ENCODE data around the gene GTF2F1.

Gene GTF2F1

DNA sequence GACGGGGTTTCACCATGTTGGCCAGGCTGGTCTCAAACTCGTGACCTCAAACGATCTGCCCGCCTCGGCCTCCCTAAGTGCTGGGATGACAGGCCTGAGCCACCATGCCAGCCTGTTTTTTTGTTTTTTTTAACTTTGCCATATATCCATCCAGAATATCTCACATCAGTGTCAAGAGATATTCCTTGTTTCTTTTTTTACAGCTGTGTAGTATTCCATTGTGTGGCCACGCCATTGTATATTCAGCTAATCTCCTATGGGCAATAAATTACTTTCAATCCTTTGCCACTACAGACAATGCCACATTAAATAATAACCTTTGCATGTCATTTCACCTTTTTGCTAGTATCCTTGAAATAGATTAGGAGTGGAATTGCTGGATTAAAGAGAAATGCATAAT, 16.4 kb upstream of the GTF2F1 start:
- no CpG with 5 or more reads among the region's 6 CpGs for WGBS (ENCODE audit: extremely low coverage, insufficient coverage, insufficient read length)
- Histone ChIP-seq H3K4me3 (ENCODE audit: low read depth, low read length) (no peak overlapping the region), H3K4me2 (ENCODE audit: low read length) (no peak overlapping the region)

DNA sequence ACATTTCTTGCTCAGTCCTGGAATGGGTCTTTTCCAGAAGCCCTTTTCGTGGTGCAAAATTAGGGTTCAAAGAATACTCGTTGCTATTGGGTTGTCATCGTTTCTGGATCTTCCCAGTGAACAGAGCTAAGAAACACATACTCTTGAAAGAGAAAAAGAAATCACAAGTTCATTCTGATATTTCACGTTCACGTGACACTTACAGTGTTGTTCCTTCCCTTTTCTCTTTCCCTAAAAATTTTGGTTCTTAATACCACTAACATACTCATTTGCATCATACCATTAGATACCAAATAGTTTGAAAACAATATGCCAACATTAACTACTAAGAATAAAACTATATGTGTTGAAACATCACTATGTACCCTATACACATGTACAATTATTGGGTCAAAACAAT, 13.4 kb upstream of the GTF2F1 start:
- Histone ChIP-seq H3K4me1 (ENCODE audit: control insufficient read depth in 1 of 2, insufficient read depth in 2 of 2, low read length in 2 of 2) (no peaks in the 10 kb centered on the region), H2BK5ac (ENCODE audit: low read depth, low read length, poor library complexity) (no peak overlapping the region), H3K27ac (ENCODE audit: low read depth, low read length) (no peak overlapping the region), H3K4me2 (ENCODE audit: low read length) (no peak overlapping the region), H2BK120ac (ENCODE audit: insufficient read depth, low read length, poor library complexity) (no peak overlapping the region), H3K27me3 (ENCODE audit: insufficient read depth, low read length) (no peaks in the 10 kb centered on the region), H3K18ac (ENCODE audit: low read length) (no peak overlapping the region), H2AK5ac (ENCODE audit: low read length) (no peak overlapping the region), H3K9me3 (ENCODE audit: insufficient read depth, low read depth, low read length) (no peaks in the 10 kb centered on the region), H2AFZ (ENCODE audit: insufficient read depth, low read length, poor library complexity) (no peak overlapping the region), H3K14ac (ENCODE audit: low read length) (no peak overlapping the region), H3K79me2 (ENCODE audit: control insufficient read depth, insufficient read depth, low read length, poor library complexity) (no peaks in the 10 kb centered on the region), H4K12ac (ENCODE audit: low read depth, low read length) (no peak overlapping the region), H3K9ac (ENCODE audit: low read length) (no peak overlapping the region), H3K79me1 (ENCODE audit: low read length) (no peaks in the 10 kb centered on the region), H4K91ac (ENCODE audit: low read depth, low read length) (no peak overlapping the region), H3K36me3 (ENCODE audit: control insufficient read depth in 1 of 2, insufficient read depth in 2 of 2, low read length in 2 of 2) (no peaks in the 10 kb centered on the region), H3K23ac (ENCODE audit: low read length) (no peak overlapping the region), H3K4me3 (ENCODE audit: low read depth, low read length) (no peak overlapping the region), H2BK12ac (ENCODE audit: low read length) (no peak overlapping the region), H4K8ac (ENCODE audit: low read depth, low read length) (no peak overlapping the region), H3K4ac (ENCODE audit: low read depth, low read length) (no peak overlapping the region)
- no CpG with 5 or more reads among the region's 5 CpGs for WGBS (ENCODE audit: extremely low coverage, insufficient coverage, insufficient read length)
- no peak for DNase-seq

More for the DNA sequence above, 16.4 kb upstream of the GTF2F1 start:
- Histone ChIP-seq H3K79me2 (ENCODE audit: control insufficient read depth, insufficient read depth, low read length, poor library complexity) (no peaks in the 10 kb centered on the region), H2AK5ac (ENCODE audit: low read length) (no peak overlapping the region), H3K36me3 (ENCODE audit: control insufficient read depth in 1 of 2, insufficient read depth in 2 of 2, low read length in 2 of 2) (peaks cover 7 to 10% of the 10 kb centered on the region in 2 experiments), H3K4me1 (ENCODE audit: control insufficient read depth in 1 of 2, insufficient read depth in 2 of 2, low read length in 2 of 2) (no peaks in the 10 kb centered on the region), H3K9me3 (ENCODE audit: insufficient read depth, low read depth, low read length) (peaks cover 1% of the 10 kb centered on the region), H2AFZ (ENCODE audit: insufficient read depth, low read length, poor library complexity) (no peak overlapping the region), H3K4ac (ENCODE audit: low read depth, low read length) (no peak overlapping the region), H2BK12ac (ENCODE audit: low read length) (no peak overlapping the region), H3K14ac (ENCODE audit: low read length) (no peak overlapping the region), H3K23ac (ENCODE audit: low read length) (no peak overlapping the region), H3K27me3 (ENCODE audit: insufficient read depth, low read length) (no peaks in the 10 kb centered on the region), H2BK120ac (ENCODE audit: insufficient read depth, low read length, poor library complexity) (no peak overlapping the region), H3K79me1 (ENCODE audit: low read length) (no peaks in the 10 kb centered on the region), H2BK5ac (ENCODE audit: low read depth, low read length, poor library complexity) (no peak overlapping the region), H3K27ac (ENCODE audit: low read depth, low read length) (no peak overlapping the region), H3K18ac (ENCODE audit: low read length) (no peak overlapping the region), H4K91ac (ENCODE audit: low read depth, low read length) (no peak overlapping the region), H4K8ac (ENCODE audit: low read depth, low read length) (no peak overlapping the region), H3K9ac (ENCODE audit: low read length) (no peak overlapping the region), H4K12ac (ENCODE audit: low read depth, low read length) (no peak overlapping the region)
- no peak for DNase-seq

DNA sequence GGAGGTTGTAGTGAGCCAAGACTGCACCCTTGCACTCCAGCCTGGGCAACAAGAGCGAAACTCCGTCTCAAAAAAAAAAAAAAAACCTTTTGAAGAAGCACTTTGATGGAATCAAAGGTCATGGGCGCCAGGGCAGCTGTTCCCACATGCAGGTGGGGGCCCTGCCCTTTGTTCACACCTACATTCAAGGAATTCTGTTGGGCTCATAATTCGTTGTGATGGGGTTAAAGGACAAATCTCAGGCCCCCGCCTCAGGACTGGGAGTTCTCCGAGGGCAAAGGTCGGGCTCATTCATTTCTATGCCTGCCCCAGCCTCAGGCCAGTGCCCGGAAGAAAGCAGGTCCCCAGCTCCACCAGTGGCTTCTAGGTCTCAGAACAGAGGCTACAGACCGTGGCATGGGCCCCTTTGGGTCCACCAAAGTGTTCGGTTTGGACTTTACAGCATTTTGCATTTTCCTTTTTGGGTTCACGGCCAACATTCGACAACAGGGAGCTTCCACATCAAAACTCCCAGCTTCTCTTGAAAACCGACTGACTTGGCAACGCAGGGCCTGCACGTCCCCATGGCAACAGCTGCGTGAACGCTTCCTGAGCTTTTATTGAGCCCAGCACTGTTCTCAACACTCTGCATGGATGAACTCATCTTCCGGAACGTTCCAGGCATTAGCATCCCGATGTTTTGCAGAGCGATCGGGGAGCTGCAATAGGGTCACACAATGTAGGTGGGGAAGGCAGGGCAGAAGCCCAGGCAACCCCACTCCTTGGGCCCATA, 10.1 kb upstream of the GTF2F1 start:
- H3K36me3 ChIP-seq (ENCODE audit: control insufficient read depth in 1 of 2, insufficient read depth in 2 of 2, low read length in 2 of 2) = no peaks in the 10 kb centered on the region
- no peak overlapping the region for H3K18ac ChIP-seq (ENCODE audit: low read length)
- H2BK5ac ChIP-seq (ENCODE audit: low read depth, low read length, poor library complexity) = no peak overlapping the region
- WGBS (ENCODE audit: extremely low coverage, insufficient coverage, insufficient read length) = no CpG with 5 or more reads among the region's 22 CpGs
- no peak overlapping the region for H3K9ac ChIP-seq (ENCODE audit: low read length)
- no peak for DNase-seq
- no peak overlapping the region for H2BK12ac ChIP-seq (ENCODE audit: low read length)
- no peak overlapping the region for H2BK120ac ChIP-seq (ENCODE audit: insufficient read depth, low read length, poor library complexity)
- H3K79me2 ChIP-seq (ENCODE audit: control insufficient read depth, insufficient read depth, low read length, poor library complexity) = no peaks in the 10 kb centered on the region
- no peaks in the 10 kb centered on the region for H3K79me1 ChIP-seq (ENCODE audit: low read length)
- H3K4me2 ChIP-seq (ENCODE audit: low read length) = no peak overlapping the region
- no peaks in the 10 kb centered on the region for H3K27me3 ChIP-seq (ENCODE audit: insufficient read depth, low read length)
- H3K14ac ChIP-seq (ENCODE audit: low read length) = no peak overlapping the region
- no peak overlapping the region for H4K91ac ChIP-seq (ENCODE audit: low read depth, low read length)
- H4K8ac ChIP-seq (ENCODE audit: low read depth, low read length) = no peak overlapping the region
- no peak overlapping the region for H4K12ac ChIP-seq (ENCODE audit: low read depth, low read length)
- no peak overlapping the region for H3K23ac ChIP-seq (ENCODE audit: low read length)
- H3K4ac ChIP-seq (ENCODE audit: low read depth, low read length) = no peak overlapping the region
- no peaks in the 10 kb centered on the region for H3K4me1 ChIP-seq (ENCODE audit: control insufficient read depth in 1 of 2, insufficient read depth in 2 of 2, low read length in 2 of 2)
- no peak overlapping the region for H2AK5ac ChIP-seq (ENCODE audit: low read length)
- no peak overlapping the region for H3K4me3 ChIP-seq (ENCODE audit: low read depth, low read length)
- no peaks in the 10 kb centered on the region for H3K9me3 ChIP-seq (ENCODE audit: insufficient read depth, low read depth, low read length)
- no peak overlapping the region for H3K27ac ChIP-seq (ENCODE audit: low read depth, low read length)
- H2AFZ ChIP-seq (ENCODE audit: insufficient read depth, low read length, poor library complexity) = no peak overlapping the region

DNA sequence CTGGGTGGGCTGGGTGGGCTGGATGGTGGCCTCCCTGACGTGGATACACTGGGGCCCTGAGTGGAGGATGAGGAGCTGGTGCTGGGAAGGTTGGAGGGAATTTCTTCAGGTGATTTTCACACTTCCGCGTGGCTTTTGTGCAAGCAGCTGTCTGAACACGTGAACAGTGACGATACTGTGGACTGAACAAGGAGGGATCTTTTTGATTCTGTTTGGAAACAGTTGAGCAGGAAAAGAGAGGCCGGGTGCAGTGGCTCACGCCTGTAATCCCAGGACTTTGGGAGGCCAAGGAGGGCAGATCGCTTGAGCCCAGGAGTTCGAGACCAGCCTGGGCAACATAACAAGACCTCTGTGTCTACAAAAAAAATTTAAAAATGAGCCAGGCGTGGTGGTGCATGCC, 9.1 kb upstream of the GTF2F1 start:
- no peaks in the 10 kb centered on the region for H3K4me1 ChIP-seq (ENCODE audit: control insufficient read depth in 1 of 2, insufficient read depth in 2 of 2, low read length in 2 of 2)
- H3K27me3 ChIP-seq (ENCODE audit: insufficient read depth, low read length) = no peaks in the 10 kb centered on the region
- no peak overlapping the region for H3K18ac ChIP-seq (ENCODE audit: low read length)
- H3K79me1 ChIP-seq (ENCODE audit: low read length) = no peaks in the 10 kb centered on the region
- no peak overlapping the region for H4K12ac ChIP-seq (ENCODE audit: low read depth, low read length)
- H2BK120ac ChIP-seq (ENCODE audit: insufficient read depth, low read length, poor library complexity) = no peak overlapping the region
- H3K23ac ChIP-seq (ENCODE audit: low read length) = no peak overlapping the region
- no peak for DNase-seq
- no peak overlapping the region for H3K4ac ChIP-seq (ENCODE audit: low read depth, low read length)
- H3K9ac ChIP-seq (ENCODE audit: low read length) = no peak overlapping the region
- H2BK5ac ChIP-seq (ENCODE audit: low read depth, low read length, poor library complexity) = no peak overlapping the region
- no peak overlapping the region for H4K8ac ChIP-seq (ENCODE audit: low read depth, low read length)
- no peak overlapping the region for H3K4me2 ChIP-seq (ENCODE audit: low read length)
- no peak overlapping the region for H3K4me3 ChIP-seq (ENCODE audit: low read depth, low read length)
- H2AK5ac ChIP-seq (ENCODE audit: low read length) = no peak overlapping the region
- H4K91ac ChIP-seq (ENCODE audit: low read depth, low read length) = no peak overlapping the region
- no peak overlapping the region for H3K14ac ChIP-seq (ENCODE audit: low read length)
- no peaks in the 10 kb centered on the region for H3K79me2 ChIP-seq (ENCODE audit: control insufficient read depth, insufficient read depth, low read length, poor library complexity)
- H2AFZ ChIP-seq (ENCODE audit: insufficient read depth, low read length, poor library complexity) = no peak overlapping the region
- no peak overlapping the region for H3K27ac ChIP-seq (ENCODE audit: low read depth, low read length)
- no peaks in the 10 kb centered on the region for H3K9me3 ChIP-seq (ENCODE audit: insufficient read depth, low read depth, low read length)
- no peak overlapping the region for H2BK12ac ChIP-seq (ENCODE audit: low read length)
- no peaks in the 10 kb centered on the region for H3K36me3 ChIP-seq (ENCODE audit: control insufficient read depth in 1 of 2, insufficient read depth in 2 of 2, low read length in 2 of 2)
- no CpG with 5 or more reads among the region's 10 CpGs for WGBS (ENCODE audit: extremely low coverage, insufficient coverage, insufficient read length)
